GM12878 (cell line): ENCODE measurements around the gene CLSTN2.

Source experiments
- BCL11A ChIP-seq: IDR thresholded peaks from 2 replicates; pipeline ENCODE4 v1.6.1; 2011; ENCODE audit warnings: low read depth, low read length
- EP300 ChIP-seq, 2 experiments: fragments of 150-350 bp in 1 of 2; IDR thresholded peaks; 2 replicates each; pipeline ENCODE4 v1.6.1; 2011 to 2012; ENCODE audit warnings: low read depth in 2 of 2, low read length in 2 of 2, borderline replicate concordance in 1 of 2, improper control_type of control experiment in 1 of 2, inconsistent platforms in 1 of 2; ENCODE audit not compliant: control insufficient read depth in 1 of 2
- FOS ChIP-seq: IDR thresholded peaks from 3 replicates; pipeline ENCODE4 v1.6.1; 2011; ENCODE audit warnings: borderline replicate concordance; ENCODE audit not compliant: insufficient read length; ENCODE audit errors: extremely low read depth
- FOXK2 ChIP-seq: fragments of 450-650 bp; IDR thresholded peaks from 2 replicates; pipeline ENCODE4 v1.6.1; 2017; ENCODE audit warnings: mild to moderate bottlenecking, moderate library complexity
- POLR2A ChIP-seq: IDR thresholded peaks from 2 replicates; pipeline ENCODE4 v1.6.1; 2011; ENCODE audit warnings: low read depth, mild to moderate bottlenecking, low read length
- RAD21 ChIP-seq: IDR thresholded peaks from 2 replicates; pipeline ENCODE4 v1.6.1; 2011; ENCODE audit warnings: mild to moderate bottlenecking, low read depth, low read length, moderate library complexity; ENCODE audit not compliant: insufficient read depth
- SIN3A ChIP-seq: IDR thresholded peaks from 2 replicates; pipeline ENCODE4 v1.6.1; 2012; ENCODE audit warnings: low read depth, low read length, improper control_type of control experiment
- SREBF2 ChIP-seq: IDR thresholded peaks from 2 replicates; pipeline ENCODE4 v1.6.1; 2012; ENCODE audit warnings: mild to moderate bottlenecking, low read length
- TCF12 ChIP-seq: IDR thresholded peaks from 2 replicates; pipeline ENCODE4 v1.6.1; 2011; ENCODE audit warnings: low read depth, mild to moderate bottlenecking, low read length
- ZNF274 ChIP-seq: IDR thresholded peaks from one replicate; pipeline ENCODE4 v1.8.0; 2011; ENCODE audit not compliant: insufficient read length, insufficient read depth
- ZZZ3 ChIP-seq: IDR thresholded peaks from 2 replicates; pipeline ENCODE4 v1.6.1; 2011; ENCODE audit warnings: low read depth; ENCODE audit not compliant: control insufficient read depth, insufficient read length
- TF ChIP-seq, protein P1 (sequence below), 3 experiments: IDR thresholded peaks in 2 of 3; conservative IDR thresholded peaks in 1 of 3; 2 replicates each; pipeline ENCODE4 v1.5.1; 2011; ENCODE audit warnings: low read depth in 3 of 3, low read length in 3 of 3, mild to moderate bottlenecking in 3 of 3, control low read depth in 2 of 3, moderate library complexity in 2 of 3, inconsistent platforms in 1 of 3, mixed read lengths in 1 of 3; ENCODE audit not compliant: control insufficient read depth in 2 of 3, insufficient read depth in 1 of 3; ENCODE audit errors: extremely low read depth in 1 of 3
- TF ChIP-seq, protein P2 (sequence below): fragments of 450-650 bp; IDR thresholded peaks from 2 replicates; pipeline ENCODE4 v1.6.1; 2017; ENCODE audit warnings: mild to moderate bottlenecking

DNA sequence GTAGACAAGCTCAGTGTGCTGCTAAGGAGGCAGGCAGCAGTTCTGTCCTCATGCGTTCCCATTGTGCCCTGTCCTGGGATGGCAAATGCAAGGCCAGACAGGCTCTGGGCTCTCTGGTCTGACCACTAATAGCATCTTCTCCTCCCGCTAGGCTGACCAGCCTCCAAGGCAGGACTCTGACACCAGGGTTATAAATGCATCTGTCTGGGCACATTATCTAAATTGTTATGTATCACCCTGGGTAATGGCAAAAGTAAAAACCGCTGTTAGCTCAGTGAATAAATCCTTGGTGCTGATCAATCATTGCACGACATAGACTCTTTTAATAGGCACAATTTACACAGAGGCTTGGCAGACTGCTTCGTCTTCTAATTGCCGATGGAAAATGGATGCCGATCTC lies 85.6 kb downstream of the CLSTN2 start:
- no peak for TF ChIP-seq SIN3A
- TF ChIP-seq, protein P1, sequence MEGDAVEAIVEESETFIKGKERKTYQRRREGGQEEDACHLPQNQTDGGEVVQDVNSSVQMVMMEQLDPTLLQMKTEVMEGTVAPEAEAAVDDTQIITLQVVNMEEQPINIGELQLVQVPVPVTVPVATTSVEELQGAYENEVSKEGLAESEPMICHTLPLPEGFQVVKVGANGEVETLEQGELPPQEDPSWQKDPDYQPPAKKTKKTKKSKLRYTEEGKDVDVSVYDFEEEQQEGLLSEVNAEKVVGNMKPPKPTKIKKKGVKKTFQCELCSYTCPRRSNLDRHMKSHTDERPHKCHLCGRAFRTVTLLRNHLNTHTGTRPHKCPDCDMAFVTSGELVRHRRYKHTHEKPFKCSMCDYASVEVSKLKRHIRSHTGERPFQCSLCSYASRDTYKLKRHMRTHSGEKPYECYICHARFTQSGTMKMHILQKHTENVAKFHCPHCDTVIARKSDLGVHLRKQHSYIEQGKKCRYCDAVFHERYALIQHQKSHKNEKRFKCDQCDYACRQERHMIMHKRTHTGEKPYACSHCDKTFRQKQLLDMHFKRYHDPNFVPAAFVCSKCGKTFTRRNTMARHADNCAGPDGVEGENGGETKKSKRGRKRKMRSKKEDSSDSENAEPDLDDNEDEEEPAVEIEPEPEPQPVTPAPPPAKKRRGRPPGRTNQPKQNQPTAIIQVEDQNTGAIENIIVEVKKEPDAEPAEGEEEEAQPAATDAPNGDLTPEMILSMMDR (IDR thresholded peaks at IDR 0.05 in 2 of 3, conservative IDR thresholded peaks at IDR 0.05 in 1 of 3; ENCODE audit: control insufficient read depth in 2 of 3, extremely low read depth in 1 of 3, insufficient read depth in 1 of 3, low read depth in 3 of 3, low read length in 3 of 3) = no peak
- TF ChIP-seq, protein P2, sequence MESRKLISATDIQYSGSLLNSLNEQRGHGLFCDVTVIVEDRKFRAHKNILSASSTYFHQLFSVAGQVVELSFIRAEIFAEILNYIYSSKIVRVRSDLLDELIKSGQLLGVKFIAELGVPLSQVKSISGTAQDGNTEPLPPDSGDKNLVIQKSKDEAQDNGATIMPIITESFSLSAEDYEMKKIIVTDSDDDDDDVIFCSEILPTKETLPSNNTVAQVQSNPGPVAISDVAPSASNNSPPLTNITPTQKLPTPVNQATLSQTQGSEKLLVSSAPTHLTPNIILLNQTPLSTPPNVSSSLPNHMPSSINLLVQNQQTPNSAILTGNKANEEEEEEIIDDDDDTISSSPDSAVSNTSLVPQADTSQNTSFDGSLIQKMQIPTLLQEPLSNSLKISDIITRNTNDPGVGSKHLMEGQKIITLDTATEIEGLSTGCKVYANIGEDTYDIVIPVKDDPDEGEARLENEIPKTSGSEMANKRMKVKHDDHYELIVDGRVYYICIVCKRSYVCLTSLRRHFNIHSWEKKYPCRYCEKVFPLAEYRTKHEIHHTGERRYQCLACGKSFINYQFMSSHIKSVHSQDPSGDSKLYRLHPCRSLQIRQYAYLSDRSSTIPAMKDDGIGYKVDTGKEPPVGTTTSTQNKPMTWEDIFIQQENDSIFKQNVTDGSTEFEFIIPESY = no peak
- no peak for TF ChIP-seq EP300 (IDR thresholded peaks at IDR 0.05; ENCODE audit: borderline replicate concordance in 1 of 2, control insufficient read depth in 1 of 2, low read depth in 2 of 2, low read length in 2 of 2)
- TF ChIP-seq RAD21 = no peak
- no peak for TF ChIP-seq BCL11A
- no peak for TF ChIP-seq ZNF274
- no peak for TF ChIP-seq FOS
- no peak for TF ChIP-seq FOXK2
- TF ChIP-seq SREBF2 = no peak
- no peak for TF ChIP-seq TCF12
- no peak for TF ChIP-seq POLR2A
- TF ChIP-seq ZZZ3 = no peak
